ENCODE data around the gene NTRK3.
"Not testable (repeated sequence)": the region's sequence is repeated elsewhere in the genome, so short reads cannot be mapped to it uniquely, and the experiment has no call there.

DNA sequence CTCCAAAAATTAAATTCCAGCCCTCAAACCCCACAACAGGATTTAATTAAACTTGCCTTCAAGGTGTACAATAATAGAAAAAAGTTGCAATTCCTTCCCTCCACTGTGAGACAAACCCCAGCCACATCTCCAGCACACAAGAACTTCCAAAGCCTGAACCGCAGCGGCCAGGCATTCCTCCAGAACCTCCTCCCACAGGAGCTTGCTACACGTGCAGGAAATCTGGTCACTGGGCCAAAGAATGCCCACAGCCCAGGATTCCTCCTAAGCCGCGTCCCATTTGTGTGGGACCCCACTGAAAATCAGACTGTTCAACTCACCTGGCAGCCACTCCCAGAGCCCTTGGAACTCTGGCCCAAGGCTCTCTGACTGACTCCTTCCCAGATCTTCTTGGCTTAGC, 423.2 kb downstream of the NTRK3 start:
- TF ChIP-seq, protein P1, sequence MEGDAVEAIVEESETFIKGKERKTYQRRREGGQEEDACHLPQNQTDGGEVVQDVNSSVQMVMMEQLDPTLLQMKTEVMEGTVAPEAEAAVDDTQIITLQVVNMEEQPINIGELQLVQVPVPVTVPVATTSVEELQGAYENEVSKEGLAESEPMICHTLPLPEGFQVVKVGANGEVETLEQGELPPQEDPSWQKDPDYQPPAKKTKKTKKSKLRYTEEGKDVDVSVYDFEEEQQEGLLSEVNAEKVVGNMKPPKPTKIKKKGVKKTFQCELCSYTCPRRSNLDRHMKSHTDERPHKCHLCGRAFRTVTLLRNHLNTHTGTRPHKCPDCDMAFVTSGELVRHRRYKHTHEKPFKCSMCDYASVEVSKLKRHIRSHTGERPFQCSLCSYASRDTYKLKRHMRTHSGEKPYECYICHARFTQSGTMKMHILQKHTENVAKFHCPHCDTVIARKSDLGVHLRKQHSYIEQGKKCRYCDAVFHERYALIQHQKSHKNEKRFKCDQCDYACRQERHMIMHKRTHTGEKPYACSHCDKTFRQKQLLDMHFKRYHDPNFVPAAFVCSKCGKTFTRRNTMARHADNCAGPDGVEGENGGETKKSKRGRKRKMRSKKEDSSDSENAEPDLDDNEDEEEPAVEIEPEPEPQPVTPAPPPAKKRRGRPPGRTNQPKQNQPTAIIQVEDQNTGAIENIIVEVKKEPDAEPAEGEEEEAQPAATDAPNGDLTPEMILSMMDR (IDR thresholded peaks at IDR 0.05; ENCODE audit: low read depth, low read length): not testable (repeated sequence)
- not testable (repeated sequence) for TF ChIP-seq EZH2phosphoT487 (IDR thresholded peaks at IDR 0.05; ENCODE audit: low read depth)
